AG09309 (cell line): ENCODE data around the gene ASCC3.

Experiments used
- DNase-seq: peaks from one replicate; pipeline ENCODE4 v3.0.0-alpha.2; 2010; ENCODE audit warnings: low read depth
- H3K4me3 ChIP-seq: 2 replicates; pipeline ENCODE4 v1.5.1; 2011; ENCODE audit warnings: mild to moderate bottlenecking, low read depth, low read length, moderate library complexity; ENCODE audit not compliant: control insufficient read depth
- CTCF ChIP-seq: IDR thresholded peaks from 2 replicates; pipeline ENCODE4 v1.5.1; 2011; ENCODE audit warnings: mild to moderate bottlenecking, low read depth, low read length, inconsistent platforms; ENCODE audit not compliant: insufficient read depth, control insufficient read depth; ENCODE audit errors: missing control alignments

ASCC3 gene

GRCh38 chr6:100877851-100878250 is 3.3 kb downstream of the ASCC3 start:
- no peak overlapping the region for H3K4me3 ChIP-seq
- TF ChIP-seq CTCF = no peak
- no peak for DNase-seq

- no peak overlapping the region for H3K4me3 ChIP-seq
- no peak for DNase-seq
- TF ChIP-seq CTCF = no peak
Measured at GRCh38 chr6:100876251-100876650, 4.9 kb downstream of the ASCC3 start.

GRCh38 chr6:100865525-100865924 is 15.6 kb downstream of the ASCC3 start:
- H3K4me3 ChIP-seq = no peak overlapping the region
- DNase-seq = no peak
- no peak for TF ChIP-seq CTCF

- no peak overlapping the region for H3K4me3 ChIP-seq
- no peak for DNase-seq
- no peak for TF ChIP-seq CTCF
Measured at GRCh38 chr6:100862063-100862462, 19.1 kb downstream of the ASCC3 start.

GRCh38 chr6:100856146-100856545 is 25.0 kb downstream of the ASCC3 start:
- DNase-seq = no peak
- no peak overlapping the region for H3K4me3 ChIP-seq
- no peak for TF ChIP-seq CTCF

- TF ChIP-seq CTCF = no peak
- no peak overlapping the region for H3K4me3 ChIP-seq
- no peak for DNase-seq
Measured at GRCh38 chr6:100851819-100852218, 29.3 kb downstream of the ASCC3 start.

GRCh38 chr6:100850174-100850573 is 31.0 kb downstream of the ASCC3 start:
- no peak overlapping the region for H3K4me3 ChIP-seq
- TF ChIP-seq CTCF = no peak
- no peak for DNase-seq
